Peyer's patch (tissue), 4 donors: Measurements from ENCODE around the gene TLR9. TPM values are rescaled to one million over a fixed set of nuclear protein-coding genes. Genes with fewer than 3 reads are reported as not detected.

ENCODE experiments used
- DNase-seq, 3 donors: peaks; one replicate each; pipeline ENCODE4 v3.0.0-alpha.2; 2017 to 2019
- H3K27ac ChIP-seq, 4 donors: fragments of 200-600 bp; sonication (generic); one replicate each; pipeline ENCODE4 v1.5.1; 2016 to 2019
- H3K27me3 ChIP-seq, 2 donors: fragments of 200-600 bp; sonication (generic); one replicate each; pipeline ENCODE4 v1.5.1; 2019
- H3K36me3 ChIP-seq, 3 donors: fragments of 200-600 bp; sonication (generic); one replicate each; pipeline ENCODE4 v1.5.1; 2016 to 2019
- H3K4me1 ChIP-seq, 4 donors: fragments of 200-600 bp; sonication (generic); one replicate each; pipeline ENCODE4 v1.5.1; 2016 to 2019
- H3K4me3 ChIP-seq, 4 donors: fragments of 200-600 bp; sonication (generic); 1 replicate in 3 of 4; 2 replicates in 1 of 4; pipeline ENCODE4 v1.5.1; 2016 to 2019; ENCODE audit warnings: mild to moderate bottlenecking in 1 of 4
- H3K9me3 ChIP-seq, 4 donors: fragments of 200-600 bp; sonication (generic); one replicate each; pipeline ENCODE4 v1.5.1; 2016 to 2019; ENCODE audit warnings: mild to moderate bottlenecking in 1 of 4
- CTCF ChIP-seq, 6 experiments: fragments of 450-650 bp in 4 of 6; fragments of 200-600 bp in 2 of 6; sonication (generic) in 1 of 6; IDR thresholded peaks; one replicate each; pipeline ENCODE4 v1.5.1; 2017 to 2019; ENCODE audit warnings: antibody characterized with exemption in 6 of 6, mild to moderate bottlenecking in 3 of 6, moderate library complexity in 1 of 6
- POLR2A ChIP-seq, 2 donors: fragments of 450-650 bp; IDR thresholded peaks; one replicate each; pipeline ENCODE4 v1.5.1; 2017; ENCODE audit warnings: antibody characterized with exemption in 2 of 2, mild to moderate bottlenecking in 2 of 2, moderate library complexity in 2 of 2
- total RNA-seq, 4 donors: library from RNA; depleted of rRNA; stranded (reverse); fragments of >200 nt; gene quantifications; one replicate each; pipeline ENCODE4 v1.1.0, GENCODE V29; 2016

TLR9 gene
- total RNA-seq, 4 donors from 2014 or later: 0.27 to 1.7 TPM; not detected in 2

DNA sequence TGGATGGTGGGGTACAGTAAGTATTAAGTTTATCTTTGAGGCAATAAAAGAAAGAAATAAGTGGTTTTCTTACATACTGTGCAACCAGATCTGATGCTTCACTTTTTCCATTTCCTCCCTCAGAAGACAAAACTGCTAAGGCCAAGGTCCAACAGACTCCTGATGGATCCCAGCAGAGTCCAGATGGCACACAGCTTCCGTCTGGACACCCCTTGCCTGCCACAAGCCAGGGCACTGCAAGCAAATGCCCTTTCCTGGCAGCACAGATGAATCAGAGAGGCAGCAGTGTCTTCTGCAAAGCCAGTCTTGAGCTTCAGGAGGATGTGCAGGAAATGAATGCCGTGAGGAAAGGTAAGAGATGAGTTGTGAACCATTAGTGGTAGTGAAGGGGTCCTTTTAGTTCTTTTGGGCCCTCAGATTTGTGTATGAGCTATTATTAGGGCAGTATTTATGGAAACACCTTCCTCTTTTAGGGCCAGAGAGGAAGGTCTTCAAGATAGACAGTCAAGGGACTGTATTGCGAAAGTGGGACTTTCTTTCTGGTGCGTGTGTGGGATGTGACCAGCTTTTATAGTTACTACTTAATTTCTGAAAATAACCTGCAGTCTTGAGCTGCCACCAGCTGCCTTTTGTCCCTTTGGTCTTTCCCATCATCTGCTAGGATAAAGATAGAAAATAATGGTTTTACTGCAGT, 22.9 kb downstream of the TLR9 start:
- H3K27ac ChIP-seq: peak overlapping the region in 2 of 4 donors; percentile 7 to 8
- H3K27me3 ChIP-seq: no peaks in the 10 kb centered on the region
- no peaks in the 10 kb centered on the region for H3K9me3 ChIP-seq
- H3K4me1 ChIP-seq: peaks cover under 1 to 35% (median 11%) of the 10 kb centered on the region in 4 donors
- H3K36me3 ChIP-seq: peaks cover 0 to 58% (median 0%) of the 10 kb centered on the region in 3 donors
- no peak for DNase-seq
- no peak for TF ChIP-seq CTCF (IDR thresholded peaks at IDR 0.05)
- TF ChIP-seq POLR2A (IDR thresholded peaks at IDR 0.05): no peak
- no peak overlapping the region for H3K4me3 ChIP-seq

DNA sequence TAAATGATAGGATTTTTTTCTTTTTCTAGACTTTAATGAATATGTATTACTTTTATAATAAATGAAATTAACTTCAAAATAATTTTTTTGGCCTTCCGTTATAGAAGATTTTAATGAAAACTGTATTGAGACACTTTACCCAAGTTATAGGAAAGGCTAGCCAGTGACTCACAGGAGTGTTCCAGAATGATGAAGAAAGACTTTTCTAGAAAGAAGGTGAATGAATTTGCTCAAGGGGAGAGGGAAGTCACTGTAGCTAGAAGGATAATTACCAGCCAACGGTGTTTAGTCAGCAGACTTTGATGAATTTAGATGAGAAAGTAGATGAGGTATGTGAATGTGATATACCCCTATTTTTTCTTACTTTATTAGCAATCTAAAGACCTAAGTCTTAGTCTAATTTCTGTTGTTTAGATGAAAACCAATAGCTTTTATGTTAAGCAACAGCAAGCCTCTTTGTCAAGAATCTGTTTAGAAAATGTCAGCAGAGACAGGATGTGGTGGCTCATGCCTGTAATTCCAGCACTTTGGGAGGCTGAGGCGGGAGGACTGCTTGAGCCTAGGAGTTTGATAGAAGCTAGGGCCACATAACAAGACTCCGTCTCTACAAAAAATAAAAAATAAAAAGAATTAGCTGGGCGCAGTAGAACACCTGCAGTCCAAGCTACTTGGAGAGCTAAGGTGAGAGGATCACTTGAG, 24.3 kb downstream of the TLR9 start:
- Histone ChIP-seq H3K27ac (no peak overlapping the region), H3K4me1 (peaks cover 3 to 49% (median 20%) of the 10 kb centered on the region in 4 donors)

GRCh38 chr3:52198643-52199608, 26.5 kb downstream of the TLR9 start:
- TF ChIP-seq POLR2A (IDR thresholded peaks at IDR 0.05): no peak
- peak overlapping the region; percentile 83 to 91 (median 89) for H3K27ac ChIP-seq

More for the DNA sequence above, 24.3 kb downstream of the TLR9 start:
- peaks cover 0 to 44% (median 0%) of the 10 kb centered on the region in 3 donors for H3K36me3 ChIP-seq
- DNase-seq: no peak
- no peaks in the 10 kb centered on the region for H3K9me3 ChIP-seq
- no peak overlapping the region for H3K4me3 ChIP-seq
- no peak for TF ChIP-seq CTCF (IDR thresholded peaks at IDR 0.05)
- H3K27me3 ChIP-seq: no peaks in the 10 kb centered on the region

DNA sequence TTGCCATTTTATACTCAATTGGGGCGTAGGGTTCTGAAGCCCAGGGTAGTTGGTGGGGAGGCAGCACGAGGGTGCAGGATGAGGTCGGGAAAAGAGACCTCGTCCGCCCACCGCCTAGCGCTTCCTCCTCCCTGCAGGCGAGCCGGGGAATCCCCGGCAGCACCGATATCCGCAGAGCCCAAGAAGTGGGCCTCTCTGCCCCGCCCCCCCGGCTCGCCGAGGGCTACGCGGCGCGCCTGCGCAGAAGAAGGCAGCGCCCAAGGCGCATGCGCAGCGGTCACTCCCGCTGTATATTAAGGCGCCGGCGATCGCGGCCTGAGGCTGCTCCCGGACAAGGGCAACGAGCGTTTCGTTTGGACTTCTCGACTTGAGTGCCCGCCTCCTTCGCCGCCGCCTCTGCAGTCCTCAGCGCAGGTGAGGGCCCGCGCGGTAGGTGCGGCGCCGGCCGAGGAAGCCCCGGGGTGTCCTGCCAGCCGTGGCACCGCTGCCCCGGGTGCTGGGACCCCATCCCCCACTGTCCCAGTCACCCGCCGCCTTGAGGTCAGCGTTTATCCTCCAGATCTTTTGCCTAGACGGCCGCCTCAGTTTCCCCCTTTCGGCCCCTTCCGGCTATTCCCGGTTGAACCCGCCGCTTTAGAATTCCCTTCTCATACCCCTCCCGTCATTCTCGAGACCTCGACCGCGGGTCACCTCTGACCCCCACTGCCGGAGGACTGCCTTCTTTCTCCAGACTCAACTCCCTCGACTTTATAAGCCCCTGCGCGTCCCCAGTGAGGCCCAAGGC, 27.4 kb downstream of the TLR9 start, which contains the start of gene ALAS1:
Gene ALAS1 (plus strand): TSS at position 319 of the 784 bp plus-strand sequence. CDS start 1,082 bp downstream, outside the sequence.
- no peaks in the 10 kb centered on the region for H3K9me3 ChIP-seq
- peak within 1 kb of the TSS; percentile 83 to 91 (median 89) for H3K27ac ChIP-seq
- peaks cover 0 to 13% (median 0%) of the 10 kb centered on the region in 3 donors for H3K36me3 ChIP-seq
- H3K27me3 ChIP-seq: no peaks in the 10 kb centered on the region
- TF ChIP-seq CTCF (IDR thresholded peaks at IDR 0.05) (peak in 5 of 6 experiments; percentile 7 to 44 (median 41)), POLR2A (IDR thresholded peaks at IDR 0.05) (peak; percentile 96 to 98)
- peaks cover 3 to 60% (median 21%) of the 10 kb centered on the region in 4 donors for H3K4me1 ChIP-seq
- H3K4me3 ChIP-seq: peak within 1 kb of the TSS; percentile 69 to 93 (median 79)
- peak; percentile 92 to 98 (median 97) for DNase-seq

More at GRCh38 chr3:52198643-52199608, 26.5 kb downstream of the TLR9 start:
- Histone ChIP-seq H3K27me3 (no peaks in the 10 kb centered on the region), H3K36me3 (peaks cover 0 to 22% (median 0%) of the 10 kb centered on the region in 3 donors), H3K4me1 (peaks cover 3 to 58% (median 21%) of the 10 kb centered on the region in 4 donors), H3K9me3 (no peaks in the 10 kb centered on the region), H3K4me3 (peak overlapping the region; percentile 69 to 93 (median 79))
- DNase-seq: peak in 1 of 3 donors; percentile 41

DNA sequence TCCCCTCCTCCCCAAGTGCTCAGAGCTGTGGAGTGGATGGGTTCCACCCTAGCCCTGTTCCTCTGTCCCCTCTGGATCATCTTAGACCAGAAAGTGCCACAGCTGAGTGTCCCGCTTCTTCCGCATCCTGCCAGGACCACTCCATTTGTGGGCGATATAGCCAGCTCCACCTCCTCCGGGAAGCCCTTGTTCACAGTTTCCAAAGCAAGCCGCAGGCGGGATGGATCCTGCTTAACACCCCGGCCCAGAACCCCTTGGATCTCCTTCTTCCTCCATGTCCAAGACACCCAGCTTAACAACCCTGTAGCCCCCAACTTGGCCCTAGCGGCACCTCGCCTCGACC, 28.0 kb downstream of the TLR9 start:
- no peak for TF ChIP-seq POLR2A (IDR thresholded peaks at IDR 0.05)
- TF ChIP-seq CTCF (IDR thresholded peaks at IDR 0.05): no peak
- peak overlapping the region; percentile 69 to 93 (median 79) for H3K4me3 ChIP-seq
- H3K4me1 ChIP-seq: peaks cover 3 to 66% (median 21%) of the 10 kb centered on the region in 4 donors
- peak overlapping the region; percentile 83 to 91 (median 89) for H3K27ac ChIP-seq
- no peak for DNase-seq
- H3K36me3 ChIP-seq: peaks cover 0 to 7% (median 0%) of the 10 kb centered on the region in 3 donors
- no peaks in the 10 kb centered on the region for H3K27me3 ChIP-seq
- H3K9me3 ChIP-seq: no peaks in the 10 kb centered on the region
